GM23338 (cell line): ENCODE data around the gene PIBF1. TPM values are rescaled to one million over a fixed set of nuclear protein-coding genes. Genes with fewer than 3 reads are reported as not detected.

Source experiments
- ATAC-seq: fragments of 200-7000 bp; cut with Tn5 transposase; 3 replicates; pipeline ENCODE4 v1.9.1; 2020
- DNase-seq: peaks from one replicate; pipeline ENCODE4 v3.0.0-alpha.2; 2015; ENCODE audit warnings: low spot score
- H2AFZ ChIP-seq: fragments of 200-600 bp; sonication (generic); 2 replicates; pipeline ENCODE4 v1.8.0; 2016; ENCODE audit warnings: antibody characterized with exemption, mild to moderate bottlenecking, moderate library complexity
- H3F3A ChIP-seq: fragments of 200-600 bp; sonication (generic); replicated peaks from 2 replicates; pipeline ENCODE4 v1.8.0; 2017; ENCODE audit warnings: antibody characterized with exemption, mixed run types, low read depth
- H3K27ac ChIP-seq: fragments of 200-600 bp; sonication (generic); 2 replicates; pipeline ENCODE4 v1.6.1; 2016; ENCODE audit warnings: low read depth
- H3K27me3 ChIP-seq: fragments of 200-600 bp; sonication (generic); 2 replicates; pipeline ENCODE4 v1.8.0; 2016; ENCODE audit warnings: mild to moderate bottlenecking, mixed run types, moderate library complexity; ENCODE audit not compliant: insufficient read depth
- H3K36me3 ChIP-seq: fragments of 200-600 bp; sonication (generic); 2 replicates; pipeline ENCODE4 v1.8.0; 2016; ENCODE audit warnings: mild to moderate bottlenecking; ENCODE audit not compliant: insufficient read depth
- H3K4me1 ChIP-seq: fragments of 200-600 bp; sonication (generic); 2 replicates; pipeline ENCODE4 v1.8.0; 2016; ENCODE audit warnings: mild to moderate bottlenecking, moderate library complexity; ENCODE audit not compliant: insufficient read depth
- H3K4me2 ChIP-seq: fragments of 200-600 bp; sonication (generic); 2 replicates; pipeline ENCODE4 v1.7.1; 2017; ENCODE audit warnings: mixed run types
- H3K4me3 ChIP-seq: fragments of 200-600 bp; sonication (generic); 2 replicates; pipeline ENCODE4 v1.6.1; 2016; ENCODE audit warnings: mixed run types
- H3K79me2 ChIP-seq: fragments of 200-600 bp; sonication (generic); replicated peaks from 2 replicates; pipeline ENCODE4 v1.8.0; 2017; ENCODE audit warnings: mild to moderate bottlenecking; ENCODE audit not compliant: insufficient read depth
- H3K9me2 ChIP-seq: fragments of 200-600 bp; sonication (generic); 2 replicates; pipeline ENCODE4 v1.8.0; 2017; ENCODE audit not compliant: insufficient read depth
- H4K20me1 ChIP-seq: fragments of 200-600 bp; sonication (generic); replicated peaks from 2 replicates; pipeline ENCODE4 v1.8.0; 2017; ENCODE audit warnings: mild to moderate bottlenecking; ENCODE audit not compliant: insufficient read depth
- H3K27ac Mint-ChIP-seq: 2 replicates; pipeline ENCODE4 v1.8.0; 2020; ENCODE audit warnings: inconsistent platforms, mild to moderate bottlenecking, moderate library complexity, mixed read lengths
- H3K27me3 Mint-ChIP-seq: 3 replicates; pipeline ENCODE4 v1.8.0; 2022; ENCODE audit warnings: low read depth, mild to moderate bottlenecking, moderate library complexity, mixed read lengths, inconsistent platforms; ENCODE audit not compliant: insufficient read depth, poor library complexity
- H3K36me3 Mint-ChIP-seq: 3 replicates; pipeline ENCODE4 v1.8.0; 2021; ENCODE audit warnings: low read depth, mild to moderate bottlenecking, inconsistent platforms, moderate library complexity, mixed read lengths
- H3K4me1 Mint-ChIP-seq: 3 replicates; pipeline ENCODE4 v1.8.0; 2020; ENCODE audit warnings: mild to moderate bottlenecking, inconsistent platforms, mixed read lengths
- H3K4me3 Mint-ChIP-seq: 3 replicates; pipeline ENCODE4 v1.8.0; 2021; ENCODE audit warnings: moderate library complexity, mild to moderate bottlenecking, inconsistent platforms, mixed read lengths
- H3K9me3 Mint-ChIP-seq: 3 replicates; pipeline ENCODE4 v1.8.0; 2020; ENCODE audit warnings: moderate library complexity, mild to moderate bottlenecking, inconsistent platforms, mixed read lengths
- EZH2 ChIP-seq: fragments of 200-600 bp; sonication (generic); IDR thresholded peaks from one replicate; pipeline ENCODE4 v1.8.0; 2017; ENCODE audit warnings: antibody characterized with exemption, mild to moderate bottlenecking, low read depth; ENCODE audit not compliant: unreplicated experiment
- EZH2phosphoT487 ChIP-seq: fragments of 200-600 bp; sonication (generic); IDR thresholded peaks from one replicate; pipeline ENCODE4 v1.8.1; 2018; ENCODE audit warnings: antibody characterized with exemption; ENCODE audit not compliant: unreplicated experiment
- JUNB ChIP-seq: IDR thresholded peaks from one replicate; pipeline ENCODE4 v1.6.1; 2016; ENCODE audit warnings: antibody characterized with exemption; ENCODE audit not compliant: unreplicated experiment
- STAT1 ChIP-seq: IDR thresholded peaks from one replicate; pipeline ENCODE4 v1.6.1; 2016; ENCODE audit warnings: antibody characterized with exemption; ENCODE audit not compliant: unreplicated experiment
- ZNF331 ChIP-seq: fragments of 250-450 bp; sonication (Bioruptor Pico); IDR thresholded peaks from 2 replicates; pipeline ENCODE4 v1.5.0; 2020; ENCODE audit warnings: low read depth, mild to moderate bottlenecking, moderate library complexity
- polyA plus RNA-seq: library from polyadenylated mRNA; unstranded; fragments of >200 nt; fragmentation: Nextera tagmentation; extraction: Ambion mirVana; gene quantifications from 2 replicates; pipeline ENCODE4 v1.2.1, GENCODE V29; 2016
- total RNA-seq: library from RNA; depleted of rRNA; stranded (reverse); fragments of >200 nt; shearing (Covaris generic); gene quantifications from 2 replicates; pipeline ENCODE4 v1.2.3, GENCODE V29; 2014
- TF ChIP-seq, protein P1 (sequence below): IDR thresholded peaks from 2 replicates; pipeline ENCODE4 v1.6.1; 2016; ENCODE audit warnings: antibody characterized with exemption
- TF ChIP-seq, protein P2 (sequence below): IDR thresholded peaks from one replicate; pipeline ENCODE4 v1.6.1; 2018; ENCODE audit warnings: antibody characterized with exemption; ENCODE audit not compliant: unreplicated experiment

PIBF1 gene
- total and polyA plus RNA-seq, 2 experiments from 2014 or later = 14.9 to 22.6 TPM

DNA sequence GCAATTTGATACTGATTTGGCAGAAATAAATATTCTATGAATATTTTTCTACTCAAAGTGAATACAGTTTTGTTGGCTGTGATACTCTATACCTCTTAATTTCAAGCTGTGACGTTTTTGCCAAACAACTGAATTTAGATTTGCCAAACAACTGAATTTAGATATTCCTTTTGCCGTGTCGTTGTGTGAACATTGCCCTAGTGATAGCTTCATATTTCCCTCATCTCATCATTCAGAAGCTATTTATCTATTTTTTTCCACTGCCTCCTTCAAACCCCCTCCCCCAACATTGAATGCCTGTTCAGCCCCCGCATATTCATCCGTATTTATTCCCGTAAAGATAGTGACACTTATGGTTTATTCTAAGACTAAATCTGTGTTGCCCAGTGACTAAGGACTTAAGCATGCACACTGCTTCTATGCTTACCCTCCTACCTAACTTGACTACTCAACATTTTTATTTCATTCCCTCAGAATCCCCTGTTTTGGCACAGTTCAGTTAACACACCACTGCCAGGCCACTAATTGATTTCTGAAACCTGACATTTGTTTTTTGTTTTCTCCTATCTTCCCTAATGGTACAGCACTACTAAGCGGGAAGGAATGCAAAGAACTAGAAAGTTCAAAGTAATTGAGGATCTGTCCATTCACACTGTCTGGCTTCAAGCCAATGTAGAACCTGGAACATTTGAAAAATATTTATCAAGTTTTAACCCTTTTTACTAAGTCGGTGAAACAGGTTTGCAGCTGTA lies 274.1 kb downstream of the PIBF1 start:
- H3K27me3 ChIP-seq = peaks cover 36% of the 10 kb centered on the region
- H3K36me3 Mint-ChIP-seq = no peaks in the 10 kb centered on the region; the same call in 2 of the 3 replicates
- no peaks in the 10 kb centered on the region for H3K79me2 ChIP-seq
- peaks cover 29% of the 10 kb centered on the region for H3K4me1 Mint-ChIP-seq
- H2AFZ ChIP-seq = no peak overlapping the region
- no peaks in the 10 kb centered on the region for H3F3A ChIP-seq
- H3K27me3 Mint-ChIP-seq = peaks cover 28% of the 10 kb centered on the region
- no peak overlapping the region for H3K27ac Mint-ChIP-seq
- DNase-seq (no peak), ATAC-seq (no peak)
- no peaks in the 10 kb centered on the region; the same call in 2 of the 3 replicates for H3K9me3 Mint-ChIP-seq
- H4K20me1 ChIP-seq = no peaks in the 10 kb centered on the region
- H3K27ac ChIP-seq = no peak overlapping the region
- H3K36me3 ChIP-seq = no peaks in the 10 kb centered on the region
- H3K4me1 ChIP-seq = peaks cover 16% of the 10 kb centered on the region; the same call in 1 of the 2 replicates
- H3K4me3 Mint-ChIP-seq = no peak overlapping the region
- H3K9me2 ChIP-seq = no peaks in the 10 kb centered on the region
- TF ChIP-seq, protein P1, sequence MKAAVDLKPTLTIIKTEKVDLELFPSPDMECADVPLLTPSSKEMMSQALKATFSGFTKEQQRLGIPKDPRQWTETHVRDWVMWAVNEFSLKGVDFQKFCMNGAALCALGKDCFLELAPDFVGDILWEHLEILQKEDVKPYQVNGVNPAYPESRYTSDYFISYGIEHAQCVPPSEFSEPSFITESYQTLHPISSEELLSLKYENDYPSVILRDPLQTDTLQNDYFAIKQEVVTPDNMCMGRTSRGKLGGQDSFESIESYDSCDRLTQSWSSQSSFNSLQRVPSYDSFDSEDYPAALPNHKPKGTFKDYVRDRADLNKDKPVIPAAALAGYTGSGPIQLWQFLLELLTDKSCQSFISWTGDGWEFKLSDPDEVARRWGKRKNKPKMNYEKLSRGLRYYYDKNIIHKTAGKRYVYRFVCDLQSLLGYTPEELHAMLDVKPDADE = no peak
- TF ChIP-seq EZH2phosphoT487 = no peak
- TF ChIP-seq, protein P2, sequence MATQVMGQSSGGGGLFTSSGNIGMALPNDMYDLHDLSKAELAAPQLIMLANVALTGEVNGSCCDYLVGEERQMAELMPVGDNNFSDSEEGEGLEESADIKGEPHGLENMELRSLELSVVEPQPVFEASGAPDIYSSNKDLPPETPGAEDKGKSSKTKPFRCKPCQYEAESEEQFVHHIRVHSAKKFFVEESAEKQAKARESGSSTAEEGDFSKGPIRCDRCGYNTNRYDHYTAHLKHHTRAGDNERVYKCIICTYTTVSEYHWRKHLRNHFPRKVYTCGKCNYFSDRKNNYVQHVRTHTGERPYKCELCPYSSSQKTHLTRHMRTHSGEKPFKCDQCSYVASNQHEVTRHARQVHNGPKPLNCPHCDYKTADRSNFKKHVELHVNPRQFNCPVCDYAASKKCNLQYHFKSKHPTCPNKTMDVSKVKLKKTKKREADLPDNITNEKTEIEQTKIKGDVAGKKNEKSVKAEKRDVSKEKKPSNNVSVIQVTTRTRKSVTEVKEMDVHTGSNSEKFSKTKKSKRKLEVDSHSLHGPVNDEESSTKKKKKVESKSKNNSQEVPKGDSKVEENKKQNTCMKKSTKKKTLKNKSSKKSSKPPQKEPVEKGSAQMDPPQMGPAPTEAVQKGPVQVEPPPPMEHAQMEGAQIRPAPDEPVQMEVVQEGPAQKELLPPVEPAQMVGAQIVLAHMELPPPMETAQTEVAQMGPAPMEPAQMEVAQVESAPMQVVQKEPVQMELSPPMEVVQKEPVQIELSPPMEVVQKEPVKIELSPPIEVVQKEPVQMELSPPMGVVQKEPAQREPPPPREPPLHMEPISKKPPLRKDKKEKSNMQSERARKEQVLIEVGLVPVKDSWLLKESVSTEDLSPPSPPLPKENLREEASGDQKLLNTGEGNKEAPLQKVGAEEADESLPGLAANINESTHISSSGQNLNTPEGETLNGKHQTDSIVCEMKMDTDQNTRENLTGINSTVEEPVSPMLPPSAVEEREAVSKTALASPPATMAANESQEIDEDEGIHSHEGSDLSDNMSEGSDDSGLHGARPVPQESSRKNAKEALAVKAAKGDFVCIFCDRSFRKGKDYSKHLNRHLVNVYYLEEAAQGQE = no peak
- TF ChIP-seq ZNF331 (CRISPR knock-in tag) = no peak
- no peak for TF ChIP-seq STAT1
- no peak overlapping the region for H3K4me2 ChIP-seq
- no peak overlapping the region for H3K4me3 ChIP-seq

DNA sequence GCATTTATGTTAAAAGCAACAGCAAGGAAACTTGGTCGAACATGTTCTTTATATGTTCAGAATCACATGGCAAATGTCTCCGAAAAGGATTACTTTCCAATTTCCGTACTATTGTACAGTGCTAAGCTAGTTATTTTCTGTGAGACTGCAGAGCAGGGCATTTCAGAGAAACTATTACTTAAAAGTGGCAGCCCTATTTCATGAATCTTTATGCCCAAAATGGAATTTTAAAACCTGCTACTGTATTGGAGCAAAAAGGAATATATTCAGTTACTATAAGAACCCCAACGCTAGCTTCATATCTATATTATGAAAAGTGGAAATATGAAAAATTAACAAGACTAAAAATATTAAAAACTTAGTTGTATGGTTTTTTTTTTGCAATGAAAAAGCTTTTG lies 274.6 kb downstream of the PIBF1 start:
- H3K9me2 ChIP-seq = no peaks in the 10 kb centered on the region
- DNase-seq = no peak
- H3K4me3 ChIP-seq = no peak overlapping the region
- Mint-ChIP-seq H3K27me3 (peaks cover 33% of the 10 kb centered on the region), H3K4me3 (no peak overlapping the region), H3K27ac (no peak overlapping the region), H3K9me3 (no peaks in the 10 kb centered on the region; the same call in 2 of the 3 replicates), H3K36me3 (no peaks in the 10 kb centered on the region; the same call in 2 of the 3 replicates), H3K4me1 (peaks cover 32% of the 10 kb centered on the region)
- no peaks in the 10 kb centered on the region for H4K20me1 ChIP-seq
- H2AFZ ChIP-seq = no peak overlapping the region
- H3K36me3 ChIP-seq = no peaks in the 10 kb centered on the region
- no peak overlapping the region for H3K27ac ChIP-seq
- no peak for ATAC-seq
- peaks cover 19% of the 10 kb centered on the region; the same call in 1 of the 2 replicates for H3K4me1 ChIP-seq
- no peaks in the 10 kb centered on the region for H3K79me2 ChIP-seq
- no peaks in the 10 kb centered on the region for H3F3A ChIP-seq
- peaks cover 42% of the 10 kb centered on the region for H3K27me3 ChIP-seq
- H3K4me2 ChIP-seq = no peak overlapping the region
- TF ChIP-seq JUNB (no peak), STAT1 (no peak), ZNF331 (CRISPR knock-in tag) (no peak), EZH2 (no peak)
- TF ChIP-seq, protein P2 = no peak
- TF ChIP-seq, protein P1 = no peak
